A204.1 (cell line): Measurements from ENCODE around the gene PLEKHJ1.
"Not testable (repeated sequence)": the region's sequence is repeated elsewhere in the genome, so short reads cannot be mapped to it uniquely, and the experiment has no call there.

Experiments used
- FAIRE-seq: peaks from 2 replicates; lab custom pipeline; 2012; peaks lifted over from hg19 to GRCh38; lab: Jason Lieb, UNC

Gene PLEKHJ1

GRCh38 chr19:2219726-2220125 lies 16.4 kb downstream of the PLEKHJ1 start:
- no peak for FAIRE-seq

- FAIRE-seq: no peak
Observed at GRCh38 chr19:2217591-2217990, 18.5 kb downstream of the PLEKHJ1 start.

GRCh38 chr19:2216361-2217225 lies 19.5 kb downstream of the PLEKHJ1 start:
- no peak for FAIRE-seq

GRCh38 chr19:2215281-2215751 lies 20.8 kb downstream of the PLEKHJ1 start:
- no peak for FAIRE-seq

GRCh38 chr19:2214251-2214650 lies 21.9 kb downstream of the PLEKHJ1 start:
- FAIRE-seq: no peak

GRCh38 chr19:2213799-2214198 lies 22.3 kb downstream of the PLEKHJ1 start:
- no peak for FAIRE-seq

GRCh38 chr19:2212861-2213711 lies 23.0 kb downstream of the PLEKHJ1 start:
- FAIRE-seq: no peak

- FAIRE-seq: no peak
Observed at GRCh38 chr19:2210987-2211740, 25.0 kb downstream of the PLEKHJ1 start.

GRCh38 chr19:2210206-2210605 lies 25.9 kb downstream of the PLEKHJ1 start:
- FAIRE-seq: no peak

- FAIRE-seq: no peak
Observed at GRCh38 chr19:2209408-2209807, 26.7 kb downstream of the PLEKHJ1 start.

- no peak for FAIRE-seq
Observed at GRCh38 chr19:2208975-2209374, 27.2 kb downstream of the PLEKHJ1 start.

- no peak for FAIRE-seq
Observed at GRCh38 chr19:2207991-2208860, 27.9 kb downstream of the PLEKHJ1 start.

- no peak for FAIRE-seq
Observed at GRCh38 chr19:2207008-2207407, 29.1 kb downstream of the PLEKHJ1 start.

- no peak for FAIRE-seq
Observed at GRCh38 chr19:2202366-2202765, 33.8 kb downstream of the PLEKHJ1 start.

- no peak for FAIRE-seq
Observed at GRCh38 chr19:2201473-2202148, 34.5 kb downstream of the PLEKHJ1 start.

GRCh38 chr19:2200624-2201294 lies 35.4 kb downstream of the PLEKHJ1 start:
- not testable (repeated sequence) for FAIRE-seq

- no peak for FAIRE-seq
Observed at GRCh38 chr19:2199861-2200623, 36.1 kb downstream of the PLEKHJ1 start.

GRCh38 chr19:2199215-2199614 lies 36.9 kb downstream of the PLEKHJ1 start:
- no peak for FAIRE-seq

GRCh38 chr19:2198317-2198716 lies 37.8 kb downstream of the PLEKHJ1 start:
- FAIRE-seq: no peak
